Endothelial cell of umbilical vein (primary cell): ENCODE measurements around the gene CABLES1. TPM values are rescaled to one million over a fixed set of nuclear protein-coding genes. Genes with fewer than 3 reads are reported as not detected.

Experiments
- BruUV-seq: library from RNA; stranded (reverse); fragments of 400-500 nt; replicated peaks from 2 replicates; lab custom pipeline; 2021; lab: Mats Ljungman, UMichigan
- CTCF ChIA-PET: fragments of 300-600, 350-600 bp; sonication (Branson Sonifier 250); formaldehyde crosslinking; loops from one replicate; lab custom pipeline; 2021; ENCODE audit warnings: antibody characterized with exemption, inconsistent platforms; lab: Charles Lee
- POLR2A ChIA-PET: fragments of 300-600, 350-600 bp; sonication (Branson Sonifier 250); formaldehyde crosslinking; loops from one replicate; lab custom pipeline; 2021; ENCODE audit warnings: antibody characterized with exemption, inconsistent platforms; lab: Charles Lee
- DNase-seq: peaks from one replicate; pipeline ENCODE4 v3.0.0-alpha.2; 2011; ENCODE audit warnings: low read depth, low spot score
- FAIRE-seq: peaks from 2 replicates; lab custom pipeline; 2011; peaks lifted over from hg19 to GRCh38; lab: Jason Lieb, UNC
- H2AFZ ChIP-seq: 2 replicates; pipeline ENCODE4 v1.6.0; 2012; ENCODE audit warnings: low read depth, low read length, control low read depth, inconsistent platforms
- H3K27ac ChIP-seq: 2 replicates; pipeline ENCODE4 v1.5.1; 2011; ENCODE audit warnings: low read depth, mild to moderate bottlenecking, control low read depth, low read length, moderate library complexity; ENCODE audit not compliant: insufficient read depth
- H3K27me3 ChIP-seq, 2 experiments: 2 replicates each; pipeline versions ENCODE4 v1.6.0 to v1.6.1; 2011; ENCODE audit warnings: low read length in 2 of 2, mixed read lengths in 1 of 2; ENCODE audit not compliant: control insufficient read depth in 2 of 2, insufficient read depth in 2 of 2
- H3K36me3 ChIP-seq, 2 experiments: 2 replicates in 1 of 2; 3 replicates in 1 of 2; pipeline ENCODE4 v1.5.1; 2011; ENCODE audit warnings: low read length in 2 of 2, mild to moderate bottlenecking in 1 of 2, moderate library complexity in 1 of 2; ENCODE audit not compliant: control insufficient read depth in 2 of 2, insufficient read depth in 2 of 2; ENCODE audit errors: extremely low read depth in 1 of 2
- H3K4me1 ChIP-seq: 3 replicates; pipeline ENCODE4 v1.5.1; 2011; ENCODE audit warnings: mild to moderate bottlenecking, low read length; ENCODE audit not compliant: control insufficient read depth, insufficient read depth; ENCODE audit errors: extremely low read depth
- H3K4me2 ChIP-seq: 2 replicates; pipeline ENCODE4 v1.6.1; 2011; ENCODE audit warnings: low read length, control low read depth, mixed read lengths; ENCODE audit not compliant: insufficient read depth
- H3K4me3 ChIP-seq, 3 experiments: fragments of 200-600 bp in 1 of 3; sonication (generic), shearing (Covaris generic) in 1 of 3; replicated peaks in 1 of 3; 2 replicates each; pipeline ENCODE4 v1.5.1; 2011 to 2016; ENCODE audit warnings: control low read depth in 3 of 3, low read length in 3 of 3, mild to moderate bottlenecking in 2 of 3, inconsistent platforms in 1 of 3, low read depth in 1 of 3, moderate library complexity in 1 of 3; ENCODE audit not compliant: insufficient read depth in 1 of 3
- H3K79me2 ChIP-seq: 2 replicates; pipeline ENCODE4 v1.6.0; 2012; ENCODE audit warnings: low read length, inconsistent platforms; ENCODE audit not compliant: control insufficient read depth, insufficient read depth
- H3K9ac ChIP-seq: replicated peaks from 2 replicates; pipeline ENCODE3; 2011; ENCODE audit warnings: low read length, control low read depth; ENCODE audit not compliant: insufficient read depth; ENCODE audit errors: extremely low read depth
- H3K9me1 ChIP-seq: replicated peaks from 3 replicates; pipeline ENCODE4 v1.6.0; 2011; ENCODE audit warnings: mild to moderate bottlenecking, low read length; ENCODE audit not compliant: control insufficient read depth, insufficient read depth; ENCODE audit errors: extremely low read depth
- H3K9me3 ChIP-seq: replicated peaks from 2 replicates; pipeline ENCODE4 v1.5.1; 2012; ENCODE audit warnings: low read length, inconsistent platforms; ENCODE audit not compliant: control insufficient read depth, insufficient read depth
- H4K20me1 ChIP-seq: replicated peaks from 2 replicates; pipeline ENCODE3; 2011; ENCODE audit warnings: mild to moderate bottlenecking, low read length; ENCODE audit not compliant: control insufficient read depth, insufficient read depth; ENCODE audit errors: extremely low read depth
- EZH2 ChIP-seq: IDR thresholded peaks from 2 replicates; pipeline ENCODE4 v1.6.1; 2012; ENCODE audit warnings: borderline replicate concordance, low read depth, mild to moderate bottlenecking, moderate library complexity, low read length, inconsistent platforms; ENCODE audit not compliant: severe bottlenecking
- FOS ChIP-seq: IDR thresholded peaks from 2 replicates; pipeline ENCODE4 v1.6.1; 2011; ENCODE audit warnings: mild to moderate bottlenecking, low read length, moderate library complexity, borderline replicate concordance; ENCODE audit not compliant: insufficient read depth
- GATA2 ChIP-seq: IDR thresholded peaks from 2 replicates; pipeline ENCODE4 v1.7.0; 2011; ENCODE audit warnings: low read depth, mild to moderate bottlenecking, moderate library complexity, mixed read lengths, low read length; ENCODE audit not compliant: insufficient read length, insufficient read depth
- JUN ChIP-seq: IDR thresholded peaks from 2 replicates; pipeline ENCODE4 v1.6.1; 2011; ENCODE audit warnings: borderline replicate concordance, low read depth; ENCODE audit not compliant: insufficient read length, insufficient read depth
- MAX ChIP-seq: IDR thresholded peaks from 2 replicates; pipeline ENCODE4 v1.6.1; 2011; ENCODE audit not compliant: insufficient read depth, insufficient read length
- MYC ChIP-seq: IDR thresholded peaks from one replicate; pipeline ENCODE4 v1.6.1; 2011; ENCODE audit warnings: mild to moderate bottlenecking, low read depth, low read length
- POLR2A ChIP-seq: IDR thresholded peaks from 2 replicates; pipeline ENCODE4 v1.6.1; 2012; ENCODE audit warnings: low read depth, mild to moderate bottlenecking, control low read depth, low read length
- POLR2AphosphoS5 ChIP-seq: IDR thresholded peaks from 2 replicates; pipeline ENCODE4 v1.6.1; 2012; ENCODE audit warnings: low read depth, mild to moderate bottlenecking, control low read depth, low read length, moderate library complexity; ENCODE audit not compliant: insufficient read depth
- dilution Hi-C: fragments of 300-500 bp; cut with MboI; formaldehyde crosslinking; loops from one replicate; pipeline ENCODE4 v1.15.0; 2019; ENCODE audit warnings: low sequenced_read_pairs; ENCODE audit not compliant: extremely low pct_ligation_motif_present
- intact Hi-C: fragments of 100-400 bp; cut with micrococcal nuclease; formaldehyde crosslinking; loops from one replicate; pipeline ENCODE4 v1.10.0; 2022
- polyA plus RNA-seq, 4 experiments: library from polyadenylated mRNA; depleted of rRNA in 3 of 4; stranded (reverse) in 3 of 4; unstranded in 1 of 4; fragments of >200 nt; gene quantifications; 2 replicates each; pipeline versions ENCODE4 v1.2.1 to v1.2.3, GENCODE V29; 2011 to 2012; ENCODE audit warnings: missing spikeins in 1 of 4
- total RNA-seq: library from RNA; stranded (reverse); gene quantifications from 2 replicates; pipeline ENCODE4 v1.2.3, GENCODE V29; 2021
- TF ChIP-seq, protein P1 (sequence below), 2 donors: IDR thresholded peaks; 1 replicate in 1 of 2; 2 replicates in 1 of 2; pipeline ENCODE4 v1.5.1; 2011; ENCODE audit warnings: low read length in 2 of 2, mild to moderate bottlenecking in 2 of 2, moderate library complexity in 2 of 2, control low read depth in 1 of 2, inconsistent platforms in 1 of 2, low read depth in 1 of 2; ENCODE audit not compliant: insufficient read depth in 1 of 2; ENCODE audit errors: extremely low read depth in 1 of 2

CABLES1 gene
- total and polyA plus RNA-seq, 2 donors (not counting 3 experiments of a cell fraction or from before 2014, with no cell fraction given), result 40.2 to 71.1 TPM

DNA sequence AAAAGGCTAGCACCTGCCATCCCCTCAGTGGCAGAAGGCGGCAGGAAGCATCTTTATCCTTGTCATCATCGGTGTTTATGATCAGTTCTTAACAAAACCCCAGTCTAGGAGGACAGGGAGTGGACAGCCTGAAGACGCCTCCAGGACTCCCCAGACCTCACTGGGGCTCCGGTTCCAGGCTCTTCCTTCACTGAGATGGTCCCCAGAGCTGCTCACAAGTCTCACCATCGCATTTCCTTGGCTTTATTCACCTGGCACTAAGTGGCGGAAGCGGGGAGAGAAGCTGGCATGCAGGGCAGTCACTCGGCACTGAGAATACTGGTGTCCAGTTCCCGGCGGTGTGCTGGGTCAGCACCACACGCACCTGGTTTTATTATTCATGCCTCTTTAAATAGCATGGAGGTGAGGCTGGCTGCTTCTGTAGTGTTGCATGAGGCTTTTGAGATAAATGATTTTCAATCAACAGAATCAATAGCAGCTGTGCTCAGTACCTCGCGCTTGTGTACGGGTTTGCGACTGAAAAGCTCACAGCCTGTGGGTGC is 68.7 kb downstream of the CABLES1 start:
- H4K20me1 ChIP-seq, result no peaks in the 10 kb centered on the region
- no peaks in the 10 kb centered on the region for H3K79me2 ChIP-seq
- no peak overlapping the region for H3K4me2 ChIP-seq
- CTCF ChIA-PET, result interaction anchor here (0.8 kb wide), 1 partner anchor 20 kb away, joined by 3 read pairs; no protein-coding TSS in a partner anchor
- H3K27me3 ChIP-seq, result no peaks in the 10 kb centered on the region
- H3K4me1 ChIP-seq, result no peaks in the 10 kb centered on the region
- no peak overlapping the region for H3K9ac ChIP-seq
- no peaks in the 10 kb centered on the region for H3K9me1 ChIP-seq
- no peak overlapping the region for H3K4me3 ChIP-seq
- H3K36me3 ChIP-seq, result peaks cover 0 to 33% of the 10 kb centered on the region in 2 experiments
- intact Hi-C loops (loop anchor here (10.0 kb wide), 1 partner anchor 389 kb away; no protein-coding TSS in a partner anchor), dilution Hi-C loops (no loop called here)
- POLR2A ChIA-PET, result no interaction called here
- no peak for DNase-seq
- H2AFZ ChIP-seq, result no peak overlapping the region
- no peak overlapping the region for H3K27ac ChIP-seq
- no TSS peak for BruUV-seq
- no peak for TF ChIP-seq POLR2A
- TF ChIP-seq MYC, result no peak
- TF ChIP-seq, protein P1, sequence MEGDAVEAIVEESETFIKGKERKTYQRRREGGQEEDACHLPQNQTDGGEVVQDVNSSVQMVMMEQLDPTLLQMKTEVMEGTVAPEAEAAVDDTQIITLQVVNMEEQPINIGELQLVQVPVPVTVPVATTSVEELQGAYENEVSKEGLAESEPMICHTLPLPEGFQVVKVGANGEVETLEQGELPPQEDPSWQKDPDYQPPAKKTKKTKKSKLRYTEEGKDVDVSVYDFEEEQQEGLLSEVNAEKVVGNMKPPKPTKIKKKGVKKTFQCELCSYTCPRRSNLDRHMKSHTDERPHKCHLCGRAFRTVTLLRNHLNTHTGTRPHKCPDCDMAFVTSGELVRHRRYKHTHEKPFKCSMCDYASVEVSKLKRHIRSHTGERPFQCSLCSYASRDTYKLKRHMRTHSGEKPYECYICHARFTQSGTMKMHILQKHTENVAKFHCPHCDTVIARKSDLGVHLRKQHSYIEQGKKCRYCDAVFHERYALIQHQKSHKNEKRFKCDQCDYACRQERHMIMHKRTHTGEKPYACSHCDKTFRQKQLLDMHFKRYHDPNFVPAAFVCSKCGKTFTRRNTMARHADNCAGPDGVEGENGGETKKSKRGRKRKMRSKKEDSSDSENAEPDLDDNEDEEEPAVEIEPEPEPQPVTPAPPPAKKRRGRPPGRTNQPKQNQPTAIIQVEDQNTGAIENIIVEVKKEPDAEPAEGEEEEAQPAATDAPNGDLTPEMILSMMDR (IDR thresholded peaks at IDR 0.05; ENCODE audit: extremely low read depth in 1 of 2, insufficient read depth in 1 of 2, low read depth in 1 of 2, low read length in 2 of 2), result no peak
- no peak for TF ChIP-seq EZH2
- no peak for TF ChIP-seq JUN
- no peak for TF ChIP-seq MAX
- no peak for TF ChIP-seq GATA2
- no peak for TF ChIP-seq POLR2AphosphoS5
- TF ChIP-seq FOS, result no peak
- H3K9me3 ChIP-seq, result no peaks in the 10 kb centered on the region
- FAIRE-seq, result no peak
